ENCODE results near the gene KIRREL1. TPM values are rescaled to one million over a fixed set of nuclear protein-coding genes. Genes with fewer than 3 reads are reported as not detected.

The KIRREL1 gene
- polyA plus RNA-seq, 1 donor from 2014 or later: 12.9 TPM

DNA sequence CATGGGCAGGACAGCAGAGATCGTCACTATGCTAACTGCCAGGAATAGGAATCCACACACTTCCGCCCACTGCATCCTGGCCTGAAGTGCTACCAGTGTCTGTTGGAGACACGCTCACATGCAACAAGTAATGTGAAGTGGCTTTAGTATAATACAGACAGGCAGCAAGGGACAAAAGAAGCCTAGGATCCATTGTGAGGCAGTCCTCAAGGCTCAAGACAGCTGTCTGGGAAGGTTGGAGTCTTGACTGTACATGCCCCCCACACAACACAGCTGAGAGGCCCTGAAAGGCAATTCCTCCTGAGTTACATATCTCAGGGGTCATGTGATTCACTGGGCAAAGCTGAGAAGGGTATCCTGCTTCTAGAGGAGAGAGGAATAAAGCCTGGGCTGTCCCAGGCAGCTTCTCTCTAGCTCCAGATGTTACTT lies 147.3 kb downstream of the KIRREL1 start:
- no peaks in the 10 kb centered on the region for H3F3A ChIP-seq (ENCODE audit: insufficient read depth, low read length, poor library complexity, severe bottlenecking)
- H3K27me3 ChIP-seq (ENCODE audit: insufficient read depth, low read depth, low read length): no peaks in the 10 kb centered on the region
- H2AFZ ChIP-seq (ENCODE audit: low read depth, low read length): no peak overlapping the region
- no peaks in the 10 kb centered on the region for H3K9me3 ChIP-seq (ENCODE audit: low read length)
- no peak overlapping the region for H3K9ac ChIP-seq (ENCODE audit: low read length)
- H3K4me3 ChIP-seq (ENCODE audit: low read length): no peak overlapping the region
- H3K27ac ChIP-seq (ENCODE audit: low read length): no peak overlapping the region
- no peaks in the 10 kb centered on the region for H3K9me2 ChIP-seq (ENCODE audit: insufficient read depth, low read length)
- no peak overlapping the region for H3K4me2 ChIP-seq (ENCODE audit: low read length)
- no peaks in the 10 kb centered on the region for H4K20me1 ChIP-seq (ENCODE audit: insufficient read depth)
- no peaks in the 10 kb centered on the region for H3K79me2 ChIP-seq (replicated peaks; ENCODE audit: insufficient read depth, low read length)
- no peaks in the 10 kb centered on the region for H3K36me3 ChIP-seq (ENCODE audit: insufficient read depth, low read length)
- TF ChIP-seq EZH2 (IDR thresholded peaks at IDR 0.05; ENCODE audit: borderline replicate concordance, insufficient read depth, low read length, poor library complexity, severe bottlenecking): no peak
- TF ChIP-seq SMC3 (conservative IDR thresholded peaks at IDR 0.05; ENCODE audit: poor library complexity): no peak
- TF ChIP-seq POLR2AphosphoS5 (IDR thresholded peaks at IDR 0.05): no peak
- no peak for TF ChIP-seq CTCF (IDR thresholded peaks at IDR 0.05; ENCODE audit: poor library complexity, severe bottlenecking)
- no peak for TF ChIP-seq MXI1 (conservative IDR thresholded peaks at IDR 0.05; ENCODE audit: poor library complexity, severe bottlenecking)
- no peak for TF ChIP-seq REST (IDR thresholded peaks at IDR 0.05; ENCODE audit: borderline replicate concordance)
- TF ChIP-seq RAD21 (conservative IDR thresholded peaks at IDR 0.05): no peak
- no peak for TF ChIP-seq EP300 (conservative IDR thresholded peaks at IDR 0.05; ENCODE audit: poor library complexity, severe bottlenecking)
- no peak for TF ChIP-seq TAF1 (IDR thresholded peaks at IDR 0.05; ENCODE audit: low read depth)

- Histone ChIP-seq H3K4me2 (ENCODE audit: low read length) (no peak overlapping the region), H3K27ac (ENCODE audit: low read length) (no peak overlapping the region), H3F3A (ENCODE audit: insufficient read depth, low read length, poor library complexity, severe bottlenecking) (no peaks in the 10 kb centered on the region)
Measured at GRCh38 chr1:158145173-158145719, 151.8 kb downstream of the KIRREL1 start.

More at GRCh38 chr1:158145173-158145719, 151.8 kb downstream of the KIRREL1 start:
- no peaks in the 10 kb centered on the region for H3K27me3 ChIP-seq (ENCODE audit: insufficient read depth, low read depth, low read length)
- no peaks in the 10 kb centered on the region for H3K9me2 ChIP-seq (ENCODE audit: insufficient read depth, low read length)
- no peak overlapping the region for H2AFZ ChIP-seq (ENCODE audit: low read depth, low read length)
- no peaks in the 10 kb centered on the region for H3K79me2 ChIP-seq (replicated peaks; ENCODE audit: insufficient read depth, low read length)
- no peaks in the 10 kb centered on the region for H4K20me1 ChIP-seq (ENCODE audit: insufficient read depth)
- no peak overlapping the region for H3K4me3 ChIP-seq (ENCODE audit: low read length)
- no peaks in the 10 kb centered on the region for H3K9me3 ChIP-seq (ENCODE audit: low read length)
- no peak for TF ChIP-seq TAF1 (IDR thresholded peaks at IDR 0.05; ENCODE audit: low read depth)
- no peak for TF ChIP-seq MXI1 (conservative IDR thresholded peaks at IDR 0.05; ENCODE audit: poor library complexity, severe bottlenecking)
- no peak for TF ChIP-seq POLR2AphosphoS5 (IDR thresholded peaks at IDR 0.05)
- TF ChIP-seq RAD21 (conservative IDR thresholded peaks at IDR 0.05): no peak
- TF ChIP-seq EP300 (conservative IDR thresholded peaks at IDR 0.05; ENCODE audit: poor library complexity, severe bottlenecking): no peak
- no peak for TF ChIP-seq EZH2 (IDR thresholded peaks at IDR 0.05; ENCODE audit: borderline replicate concordance, insufficient read depth, low read length, poor library complexity, severe bottlenecking)
- no peak for TF ChIP-seq CTCF (IDR thresholded peaks at IDR 0.05; ENCODE audit: poor library complexity, severe bottlenecking)
- no peak for TF ChIP-seq SMC3 (conservative IDR thresholded peaks at IDR 0.05; ENCODE audit: poor library complexity)
- no peak for TF ChIP-seq REST (IDR thresholded peaks at IDR 0.05; ENCODE audit: borderline replicate concordance)
- H3K36me3 ChIP-seq (ENCODE audit: insufficient read depth, low read length): no peaks in the 10 kb centered on the region
- no peak overlapping the region for H3K9ac ChIP-seq (ENCODE audit: low read length)

Measured in neural cell (in vitro differentiated cells).